Omental fat pad (tissue), 4 donors: ENCODE measurements around the gene TEPSIN. TPM values are rescaled to one million over a fixed set of nuclear protein-coding genes. Genes with fewer than 3 reads are reported as not detected.

Experiments
- ATAC-seq: fragments of 150-250 bp; one replicate; pipeline ENCODE4 v1.9.1; 2016; ENCODE audit warnings: mild to moderate bottlenecking, moderate library complexity; ENCODE audit not compliant: low FRiP score
- DNase-seq: peaks from one replicate; pipeline ENCODE4 v3.0.0-alpha.2; 2019; ENCODE audit warnings: low spot score
- CTCF ChIP-seq, 3 donors: fragments of 450-650 bp; IDR thresholded peaks; one replicate each; pipeline ENCODE4 v1.5.1; 2016 to 2017; ENCODE audit warnings: antibody characterized with exemption in 3 of 3, mild to moderate bottlenecking in 3 of 3, moderate library complexity in 2 of 3
- total RNA-seq, 4 donors: library from RNA; depleted of rRNA; stranded (reverse); fragments of >200 nt; gene quantifications; one replicate each; pipeline ENCODE4 v1.1.0, GENCODE V29; 2016

The TEPSIN gene
- total RNA-seq, 4 donors from 2014 or later = 15.1 to 56.1 (median 33.2) TPM

GRCh38 chr17:81261582-81262336 is 22.9 kb upstream of the TEPSIN start:
- DNase-seq (no peak), ATAC-seq (no peak)
- no peak for TF ChIP-seq CTCF (IDR thresholded peaks at IDR 0.05)

- TF ChIP-seq CTCF (IDR thresholded peaks at IDR 0.05) = no peak
These were observed 22.2 kb upstream of the TEPSIN start for GRCh38 chr17:81261096-81261495.

GRCh38 chr17:81260641-81261040 is 21.8 kb upstream of the TEPSIN start:
- no peak for TF ChIP-seq CTCF (IDR thresholded peaks at IDR 0.05)
- DNase-seq = no peak
- no peak for ATAC-seq

More at GRCh38 chr17:81261096-81261495, 22.2 kb upstream of the TEPSIN start:
- ATAC-seq (no peak), DNase-seq (no peak)

- DNase-seq = no peak
- no peak for ATAC-seq
- TF ChIP-seq CTCF (IDR thresholded peaks at IDR 0.05) = no peak
These were observed 21.3 kb upstream of the TEPSIN start for GRCh38 chr17:81260171-81260570.

- DNase-seq = no peak
- no peak for TF ChIP-seq CTCF (IDR thresholded peaks at IDR 0.05)
- ATAC-seq = no peak
These were observed 20.3 kb upstream of the TEPSIN start for GRCh38 chr17:81259058-81259605.

- no peak for ATAC-seq
- TF ChIP-seq CTCF (IDR thresholded peaks at IDR 0.05) = no peak
These were observed 19.4 kb upstream of the TEPSIN start for GRCh38 chr17:81258292-81258691.

GRCh38 chr17:81257533-81257932 is 18.7 kb upstream of the TEPSIN start:
- DNase-seq (no peak), ATAC-seq (no peak)

More at GRCh38 chr17:81258292-81258691, 19.4 kb upstream of the TEPSIN start:
- no peak for DNase-seq

More at GRCh38 chr17:81257533-81257932, 18.7 kb upstream of the TEPSIN start:
- no peak for TF ChIP-seq CTCF (IDR thresholded peaks at IDR 0.05)
